Measurements from ENCODE around the gene MED25.

The MED25 gene

DNA sequence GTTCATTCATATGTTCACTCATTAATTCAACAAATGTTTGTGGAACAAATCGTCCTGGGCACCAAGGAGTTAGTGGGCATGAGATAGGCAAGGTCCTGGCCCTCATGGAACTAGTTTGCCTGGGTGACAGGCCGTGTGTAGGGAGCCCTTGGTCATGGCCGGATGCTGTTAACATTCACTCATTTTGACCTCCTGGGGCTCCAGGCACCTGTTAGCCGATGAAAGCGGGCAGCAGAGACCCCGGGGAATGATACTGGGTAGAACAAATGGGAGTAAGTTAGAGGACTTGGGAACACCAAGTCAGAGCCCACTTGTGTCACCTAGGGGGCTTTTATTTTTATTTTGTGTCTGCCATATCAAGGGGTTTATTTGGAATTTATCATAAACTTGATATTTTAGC, 6.6 kb downstream of the MED25 start:
- no peak for DNase-seq (ENCODE audit: low read depth)
- TF ChIP-seq CTCF (conservative IDR thresholded peaks at IDR 0.05; ENCODE audit: control insufficient read depth, insufficient read depth, low read depth, low read length): no peak
- no peak overlapping the region for H3K4me3 ChIP-seq (ENCODE audit: control insufficient read depth, low read depth, low read length)

- no peak for TF ChIP-seq CTCF (conservative IDR thresholded peaks at IDR 0.05; ENCODE audit: control insufficient read depth, insufficient read depth, low read depth, low read length)
- H3K4me3 ChIP-seq (ENCODE audit: control insufficient read depth, low read depth, low read length): no peak overlapping the region
- DNase-seq (ENCODE audit: low read depth): no peak
Measured at GRCh38 chr19:49827034-49827433, 8.9 kb downstream of the MED25 start.

- H3K4me3 ChIP-seq (ENCODE audit: control insufficient read depth, low read depth, low read length): no peak overlapping the region
- no peak for DNase-seq (ENCODE audit: low read depth)
- no peak for TF ChIP-seq CTCF (conservative IDR thresholded peaks at IDR 0.05; ENCODE audit: control insufficient read depth, insufficient read depth, low read depth, low read length)
Measured at GRCh38 chr19:49829200-49829599, 11.1 kb downstream of the MED25 start.

DNA sequence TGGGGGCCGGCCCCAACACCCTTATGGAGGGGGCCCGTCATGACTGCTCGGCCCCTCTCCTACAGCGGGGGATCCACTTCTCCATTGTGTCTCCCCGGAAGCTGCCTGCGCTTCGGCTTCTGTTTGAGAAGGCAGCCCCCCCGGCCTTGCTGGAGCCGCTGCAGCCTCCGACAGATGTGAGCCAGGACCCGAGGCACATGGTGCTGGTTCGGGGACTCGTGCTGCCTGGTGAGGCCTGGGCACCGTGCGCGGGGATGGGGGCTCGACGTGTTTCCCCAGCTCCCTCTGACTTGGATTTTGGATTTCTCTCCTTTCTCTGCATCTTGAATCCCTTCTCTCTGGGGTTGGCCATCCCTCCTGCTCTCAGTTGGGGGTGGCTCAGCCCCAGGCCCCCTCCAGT, 11.6 kb downstream of the MED25 start:
- no peak for DNase-seq (ENCODE audit: low read depth)
- H3K4me3 ChIP-seq (ENCODE audit: control insufficient read depth, low read depth, low read length): no peak overlapping the region
- TF ChIP-seq CTCF (conservative IDR thresholded peaks at IDR 0.05; ENCODE audit: control insufficient read depth, insufficient read depth, low read depth, low read length): no peak

GRCh38 chr19:49830766-49831165, 12.7 kb downstream of the MED25 start:
- TF ChIP-seq CTCF (conservative IDR thresholded peaks at IDR 0.05; ENCODE audit: control insufficient read depth, insufficient read depth, low read depth, low read length): no peak
- DNase-seq (ENCODE audit: low read depth): no peak
- no peak overlapping the region for H3K4me3 ChIP-seq (ENCODE audit: control insufficient read depth, low read depth, low read length)

- H3K4me3 ChIP-seq (ENCODE audit: control insufficient read depth, low read depth, low read length): no peak overlapping the region
- DNase-seq (ENCODE audit: low read depth): no peak
- no peak for TF ChIP-seq CTCF (conservative IDR thresholded peaks at IDR 0.05; ENCODE audit: control insufficient read depth, insufficient read depth, low read depth, low read length)
Measured at GRCh38 chr19:49831592-49831991, 13.5 kb downstream of the MED25 start.

GRCh38 chr19:49832556-49832955, 14.5 kb downstream of the MED25 start:
- no peak for DNase-seq (ENCODE audit: low read depth)
- TF ChIP-seq CTCF (conservative IDR thresholded peaks at IDR 0.05; ENCODE audit: control insufficient read depth, insufficient read depth, low read depth, low read length): no peak
- H3K4me3 ChIP-seq (ENCODE audit: control insufficient read depth, low read depth, low read length): no peak overlapping the region
